ENCODE measurements around the gene ADGRA1. TPM values are rescaled to one million over a fixed set of nuclear protein-coding genes. Genes with fewer than 3 reads are reported as not detected.

ADGRA1 gene
- total RNA-seq, 4 donors from 2014 or later = not detected

GRCh38 chr10:133165556-133166503 lies 78.1 kb downstream of the ADGRA1 start:
- TF ChIP-seq CTCF (IDR thresholded peaks at IDR 0.05) = no peak
- no peak for TF ChIP-seq POLR2A (IDR thresholded peaks at IDR 0.05)
- H3K27me3 ChIP-seq = peaks cover 0 to 11% of the 10 kb centered on the region in 2 donors
- peak in 2 of 3 donors; percentile 23 to 27 for DNase-seq

GRCh38 chr10:133166504-133166827 lies 78.7 kb downstream of the ADGRA1 start:
- no peaks in the 10 kb centered on the region for H3K36me3 ChIP-seq
- H3K27ac ChIP-seq = no peak overlapping the region
- H3K9me3 ChIP-seq = no peaks in the 10 kb centered on the region
- H3K27me3 ChIP-seq = peaks cover 0 to 4% of the 10 kb centered on the region in 2 donors
- DNase-seq = peak in 1 of 3 donors; percentile 23
- no peak for TF ChIP-seq CTCF (IDR thresholded peaks at IDR 0.05)
- no peak for TF ChIP-seq POLR2A (IDR thresholded peaks at IDR 0.05)
- peaks cover 0 to 3% (median 0%) of the 10 kb centered on the region in 4 donors for H3K4me1 ChIP-seq
- no peak overlapping the region for H3K4me3 ChIP-seq

More at GRCh38 chr10:133165556-133166503, 78.1 kb downstream of the ADGRA1 start:
- peaks cover 0 to 9% (median 2%) of the 10 kb centered on the region in 4 donors for H3K4me1 ChIP-seq
- H3K4me3 ChIP-seq = no peak overlapping the region
- no peaks in the 10 kb centered on the region for H3K9me3 ChIP-seq
- H3K36me3 ChIP-seq = no peaks in the 10 kb centered on the region
- H3K27ac ChIP-seq = no peak overlapping the region

GRCh38 chr10:133166828-133167692 lies 79.3 kb downstream of the ADGRA1 start:
- H3K36me3 ChIP-seq = no peaks in the 10 kb centered on the region
- no peaks in the 10 kb centered on the region for H3K9me3 ChIP-seq
- no peak overlapping the region for H3K27ac ChIP-seq
- no peaks in the 10 kb centered on the region for H3K27me3 ChIP-seq
- TF ChIP-seq POLR2A (IDR thresholded peaks at IDR 0.05) (no peak), CTCF (IDR thresholded peaks at IDR 0.05) (no peak)
- DNase-seq = peak in 2 of 3 donors; percentile 29 to 36
- no peaks in the 10 kb centered on the region for H3K4me1 ChIP-seq
- H3K4me3 ChIP-seq = no peak overlapping the region

- peak in 1 of 3 donors; percentile 36 for DNase-seq
These were observed 80.2 kb downstream of the ADGRA1 start for GRCh38 chr10:133167693-133168616.

More at GRCh38 chr10:133167693-133168616, 80.2 kb downstream of the ADGRA1 start:
- H3K27ac ChIP-seq = no peak overlapping the region
- H3K9me3 ChIP-seq = no peaks in the 10 kb centered on the region
- H3K4me1 ChIP-seq = no peaks in the 10 kb centered on the region
- H3K27me3 ChIP-seq = no peaks in the 10 kb centered on the region
- no peak overlapping the region for H3K4me3 ChIP-seq
- H3K36me3 ChIP-seq = no peaks in the 10 kb centered on the region
- TF ChIP-seq CTCF (IDR thresholded peaks at IDR 0.05) (no peak), POLR2A (IDR thresholded peaks at IDR 0.05) (no peak)
